PC-9 (cell line): ENCODE measurements around the gene C22orf31. TPM values are rescaled to one million over a fixed set of nuclear protein-coding genes. Genes with fewer than 3 reads are reported as not detected.

Experiments used
- BruUV-seq: library from RNA; stranded (reverse); fragments of 400-500 nt; replicated peaks from 2 replicates; lab custom pipeline; 2021; lab: Mats Ljungman, UMichigan
- CTCF ChIA-PET: fragments of 300-600 bp; sonication (Branson Sonifier 250); formaldehyde crosslinking; loops from one replicate; lab custom pipeline; 2022; ENCODE audit warnings: antibody characterized with exemption; lab: Charles Lee
- POLR2A ChIA-PET: fragments of 300-600 bp; sonication (Branson Sonifier 250); formaldehyde crosslinking; loops from one replicate; lab custom pipeline; 2022; ENCODE audit warnings: antibody characterized with exemption; ENCODE audit not compliant: unreplicated experiment; lab: Charles Lee
- DNase-seq, 2 experiments: peaks; one replicate each; pipeline versions ENCODE4 v3.0.0 to v3.0.0-alpha.2; 2015 to 2022; ENCODE audit warnings: mixed read lengths in 1 of 2
- H2AFZ ChIP-seq: fragments of 200-600 bp; sonication (generic); 2 replicates; pipeline ENCODE4 v1.8.1; 2017; ENCODE audit warnings: antibody characterized with exemption
- H3F3A ChIP-seq: fragments of 200-600 bp; sonication (generic); 2 replicates; pipeline ENCODE4 v1.8.1; 2017; ENCODE audit warnings: antibody characterized with exemption, mild to moderate bottlenecking, low read depth; ENCODE audit not compliant: insufficient read depth
- H3K27ac ChIP-seq: fragments of 200-600 bp; sonication (generic); 2 replicates; pipeline ENCODE4 v1.6.1; 2016; ENCODE audit warnings: mixed run types
- H3K27me3 ChIP-seq: fragments of 200-600 bp; sonication (generic); 2 replicates; pipeline ENCODE4 v1.6.1; 2016; ENCODE audit warnings: low read depth, mixed run types; ENCODE audit not compliant: insufficient read depth
- H3K36me3 ChIP-seq: fragments of 200-600 bp; sonication (generic); 2 replicates; pipeline ENCODE4 v1.6.1; 2016; ENCODE audit warnings: low read depth, mixed run types
- H3K4me1 ChIP-seq: fragments of 200-600 bp; sonication (generic); replicated peaks from 2 replicates; pipeline ENCODE4 v1.6.1; 2016; ENCODE audit warnings: mixed run types; ENCODE audit not compliant: insufficient read depth
- H3K4me2 ChIP-seq: fragments of 200-600 bp; sonication (generic); 2 replicates; pipeline ENCODE4 v1.6.1; 2017; ENCODE audit warnings: mixed run types
- H3K4me3 ChIP-seq: fragments of 200-600 bp; sonication (generic); 2 replicates; pipeline ENCODE4 v1.6.1; 2016; ENCODE audit warnings: mixed run types
- H3K79me2 ChIP-seq: fragments of 200-600 bp; sonication (generic); 2 replicates; pipeline ENCODE4 v1.6.1; 2017; ENCODE audit warnings: low read depth, mixed run types
- H3K9me2 ChIP-seq: fragments of 200-600 bp; sonication (generic); 2 replicates; pipeline ENCODE4 v1.8.1; 2017; ENCODE audit warnings: mild to moderate bottlenecking; ENCODE audit not compliant: insufficient read depth
- H3K9me3 ChIP-seq: fragments of 200-600 bp; sonication (generic); 2 replicates; pipeline ENCODE4 v1.8.1; 2016; ENCODE audit warnings: low read depth; ENCODE audit not compliant: insufficient read depth
- H4K20me1 ChIP-seq: fragments of 200-600 bp; sonication (generic); 2 replicates; pipeline ENCODE4 v1.8.1; 2017; ENCODE audit not compliant: insufficient read depth
- EZH2 ChIP-seq: fragments of 200-600 bp; sonication (generic); IDR thresholded peaks from 2 replicates; pipeline ENCODE4 v1.8.0; 2017; ENCODE audit warnings: antibody characterized with exemption, low read depth
- intact Hi-C: fragments of 100-400 bp; cut with micrococcal nuclease; formaldehyde crosslinking; loops from one replicate; pipeline ENCODE4 v1.10.0; 2022; ENCODE audit not compliant: unreplicated experiment
- total RNA-seq: library from RNA; stranded (reverse); gene quantifications from 2 replicates; pipeline ENCODE4 v1.2.3, GENCODE V29; 2021
- TF ChIP-seq, protein P1 (sequence below): fragments of 200-600 bp; sonication (generic); conservative IDR thresholded peaks from 2 replicates; pipeline ENCODE4 v1.6.1; 2017; ENCODE audit warnings: mixed run types, antibody characterized with exemption, mild to moderate bottlenecking, moderate library complexity

The C22orf31 gene
- total RNA-seq, 1 experiment from 2014 or later: not detected

DNA sequence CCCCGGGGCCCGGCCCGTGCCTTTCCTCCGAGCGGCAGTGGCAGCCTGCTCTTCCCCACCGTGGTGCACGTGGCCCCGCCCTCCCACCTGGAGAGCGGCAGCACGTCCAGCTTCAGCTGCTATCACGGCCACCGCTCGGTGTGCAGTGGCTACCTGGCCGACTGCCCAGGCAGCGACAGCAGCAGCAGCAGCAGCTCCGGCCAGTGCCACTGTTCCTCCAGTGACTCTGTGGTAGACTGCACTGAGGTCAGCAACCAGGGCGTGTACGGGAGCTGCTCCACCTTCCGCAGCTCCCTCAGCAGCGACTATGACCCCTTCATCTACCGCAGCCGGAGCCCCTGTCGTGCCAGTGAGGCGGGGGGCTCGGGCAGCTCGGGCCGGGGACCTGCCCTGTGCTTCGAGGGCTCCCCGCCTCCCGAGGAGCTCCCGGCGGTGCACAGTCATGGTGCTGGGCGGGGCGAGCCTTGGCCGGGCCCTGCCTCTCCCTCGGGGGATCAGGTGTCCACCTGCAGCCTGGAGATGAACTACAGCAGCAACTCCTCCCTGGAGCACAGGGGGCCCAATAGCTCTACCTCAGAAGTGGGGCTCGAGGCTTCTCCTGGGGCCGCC, 11.9 kb downstream of the C22orf31 start:
- Histone ChIP-seq H3K27me3 (no peaks in the 10 kb centered on the region), H3K79me2 (no peaks in the 10 kb centered on the region), H3K4me1 (peaks cover under 1% of the 10 kb centered on the region), H3K4me3 (no peak overlapping the region), H4K20me1 (no peaks in the 10 kb centered on the region), H3K4me2 (no peak overlapping the region), H3K27ac (no peak overlapping the region), H3K9me2 (no peaks in the 10 kb centered on the region), H2AFZ (no peak overlapping the region), H3K9me3 (no peaks in the 10 kb centered on the region), H3F3A (no peaks in the 10 kb centered on the region), H3K36me3 (no peaks in the 10 kb centered on the region)
- TF ChIP-seq, protein P1, sequence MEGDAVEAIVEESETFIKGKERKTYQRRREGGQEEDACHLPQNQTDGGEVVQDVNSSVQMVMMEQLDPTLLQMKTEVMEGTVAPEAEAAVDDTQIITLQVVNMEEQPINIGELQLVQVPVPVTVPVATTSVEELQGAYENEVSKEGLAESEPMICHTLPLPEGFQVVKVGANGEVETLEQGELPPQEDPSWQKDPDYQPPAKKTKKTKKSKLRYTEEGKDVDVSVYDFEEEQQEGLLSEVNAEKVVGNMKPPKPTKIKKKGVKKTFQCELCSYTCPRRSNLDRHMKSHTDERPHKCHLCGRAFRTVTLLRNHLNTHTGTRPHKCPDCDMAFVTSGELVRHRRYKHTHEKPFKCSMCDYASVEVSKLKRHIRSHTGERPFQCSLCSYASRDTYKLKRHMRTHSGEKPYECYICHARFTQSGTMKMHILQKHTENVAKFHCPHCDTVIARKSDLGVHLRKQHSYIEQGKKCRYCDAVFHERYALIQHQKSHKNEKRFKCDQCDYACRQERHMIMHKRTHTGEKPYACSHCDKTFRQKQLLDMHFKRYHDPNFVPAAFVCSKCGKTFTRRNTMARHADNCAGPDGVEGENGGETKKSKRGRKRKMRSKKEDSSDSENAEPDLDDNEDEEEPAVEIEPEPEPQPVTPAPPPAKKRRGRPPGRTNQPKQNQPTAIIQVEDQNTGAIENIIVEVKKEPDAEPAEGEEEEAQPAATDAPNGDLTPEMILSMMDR: no peak
- no peak for TF ChIP-seq EZH2
- no peak for DNase-seq
- ChIA-PET CTCF (no interaction called here), POLR2A (no interaction called here)
- intact Hi-C loops: loop anchor here (10.0 kb wide), 1 partner anchor 105 kb away; no protein-coding TSS in a partner anchor
- BruUV-seq: no TSS peak

DNA sequence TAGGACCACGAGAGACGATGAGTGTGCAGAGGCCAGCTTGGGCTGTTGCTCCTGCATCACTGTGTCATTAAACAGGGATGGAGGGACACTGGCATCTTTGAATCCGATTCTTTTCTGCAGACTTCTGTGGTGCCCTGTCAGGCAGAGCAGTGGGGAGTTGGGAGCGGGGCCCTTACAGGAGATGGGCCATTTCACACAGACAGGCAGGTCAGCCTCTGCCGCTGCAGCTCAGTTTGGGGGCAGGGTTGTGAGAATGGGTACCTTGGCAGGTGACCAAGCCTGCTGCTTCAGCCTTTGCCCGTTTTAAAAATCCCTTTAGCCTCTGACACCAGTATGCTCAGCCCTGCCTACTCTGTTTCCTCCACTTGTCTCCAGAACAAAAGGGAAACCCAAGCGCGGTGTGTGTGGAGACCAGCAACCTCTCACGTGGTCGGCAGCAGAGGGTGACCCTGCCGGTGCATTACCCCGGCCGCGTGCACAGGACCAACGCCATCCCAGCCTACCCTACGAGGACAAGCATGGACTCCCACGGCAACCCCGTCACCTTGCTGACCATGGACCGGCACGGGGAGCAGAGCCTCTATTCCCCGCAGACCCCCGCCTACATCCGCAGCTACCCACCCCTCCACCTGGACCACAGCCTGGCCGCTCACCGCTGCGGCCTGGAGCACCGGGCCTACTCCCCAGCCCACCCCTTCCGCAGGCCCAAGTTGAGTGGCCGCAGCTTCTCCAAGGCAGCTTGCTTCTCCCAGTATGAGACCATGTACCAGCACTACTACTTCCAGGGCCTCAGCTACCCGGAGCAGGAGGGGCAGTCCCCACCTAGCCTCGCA, 12.6 kb downstream of the C22orf31 start:
- Histone ChIP-seq H3K9me3 (no peaks in the 10 kb centered on the region), H2AFZ (no peak overlapping the region), H3K4me2 (no peak overlapping the region), H3K36me3 (no peaks in the 10 kb centered on the region), H3K4me3 (no peak overlapping the region), H3F3A (peaks cover 7% of the 10 kb centered on the region), H4K20me1 (no peaks in the 10 kb centered on the region), H3K4me1 (peaks cover 8% of the 10 kb centered on the region), H3K79me2 (no peaks in the 10 kb centered on the region), H3K27ac (no peak overlapping the region), H3K9me2 (no peaks in the 10 kb centered on the region), H3K27me3 (no peaks in the 10 kb centered on the region)
- TF ChIP-seq, protein P1: no peak
- no peak for TF ChIP-seq EZH2
- no peak for DNase-seq
- CTCF ChIA-PET: no interaction called here
- POLR2A ChIA-PET: no interaction called here
- intact Hi-C loops: loop anchor here (10.0 kb wide), 1 partner anchor 106 kb away; no protein-coding TSS in a partner anchor
- no TSS peak for BruUV-seq

DNA sequence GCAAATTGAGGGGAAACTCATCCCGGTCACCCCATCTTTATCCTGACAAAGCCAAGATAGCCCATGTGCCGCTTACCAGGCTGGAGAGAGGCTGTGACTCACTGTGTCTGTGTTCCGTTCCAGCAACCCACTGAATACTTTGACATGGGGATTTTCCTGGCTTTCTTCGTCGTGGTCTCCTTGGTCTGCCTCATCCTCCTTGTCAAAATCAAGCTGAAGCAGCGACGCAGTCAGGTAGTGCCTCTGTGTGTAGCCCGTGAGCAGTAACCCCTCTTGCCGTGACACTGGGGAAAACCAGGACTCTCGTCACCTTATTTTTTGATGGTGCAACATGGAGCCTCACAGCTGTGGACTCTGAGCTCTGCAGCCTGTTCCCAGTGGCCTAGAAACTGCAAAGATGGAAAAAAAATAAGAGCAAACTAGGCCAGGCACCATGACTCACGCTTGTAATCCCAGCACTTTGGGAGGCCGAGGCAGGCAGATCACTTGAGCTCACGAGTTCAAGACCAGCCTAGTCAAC, 16.9 kb downstream of the C22orf31 start:
- POLR2A ChIA-PET: interaction anchor here (0.6 kb wide), 1 partner anchor 215 kb away, joined by 3 read pairs; no protein-coding TSS in a partner anchor
- H4K20me1 ChIP-seq: peaks cover 3% of the 10 kb centered on the region; the same call in 1 of the 2 replicates
- no peaks in the 10 kb centered on the region for H3K9me3 ChIP-seq
- peak overlapping the region; percentile 50; the same call in 1 of the 2 replicates for H3K27ac ChIP-seq
- H3K27me3 ChIP-seq: no peaks in the 10 kb centered on the region
- TF ChIP-seq, protein P1: no peak
- TF ChIP-seq EZH2: no peak
- no peak for DNase-seq
- H3K36me3 ChIP-seq: no peaks in the 10 kb centered on the region
- H3F3A ChIP-seq: peaks cover 17% of the 10 kb centered on the region
- H3K79me2 ChIP-seq: no peaks in the 10 kb centered on the region
- H2AFZ ChIP-seq: no peak overlapping the region
- BruUV-seq: no TSS peak
- CTCF ChIA-PET: interaction anchor here (0.7 kb wide), 1 partner anchor 117 kb away, joined by 3 read pairs; no protein-coding TSS in a partner anchor
- H3K4me2 ChIP-seq: peak overlapping the region; percentile 46; the same call in 1 of the 2 replicates
- H3K9me2 ChIP-seq: no peaks in the 10 kb centered on the region
- intact Hi-C loops: loop anchor here (5.0 to 10.0 kb wide), 2 partner anchors 110 to 203 kb away; no protein-coding TSS in a partner anchor
- no peak overlapping the region for H3K4me3 ChIP-seq
- peaks cover 22% of the 10 kb centered on the region for H3K4me1 ChIP-seq
